OCI-M1 (cell line): ENCODE measurements around the gene TMEM100.

Experiments used
- DNase-seq: peaks from one replicate; lab custom pipeline; 2025; lab: John Stamatoyannopoulos, UW

TMEM100 gene

DNA sequence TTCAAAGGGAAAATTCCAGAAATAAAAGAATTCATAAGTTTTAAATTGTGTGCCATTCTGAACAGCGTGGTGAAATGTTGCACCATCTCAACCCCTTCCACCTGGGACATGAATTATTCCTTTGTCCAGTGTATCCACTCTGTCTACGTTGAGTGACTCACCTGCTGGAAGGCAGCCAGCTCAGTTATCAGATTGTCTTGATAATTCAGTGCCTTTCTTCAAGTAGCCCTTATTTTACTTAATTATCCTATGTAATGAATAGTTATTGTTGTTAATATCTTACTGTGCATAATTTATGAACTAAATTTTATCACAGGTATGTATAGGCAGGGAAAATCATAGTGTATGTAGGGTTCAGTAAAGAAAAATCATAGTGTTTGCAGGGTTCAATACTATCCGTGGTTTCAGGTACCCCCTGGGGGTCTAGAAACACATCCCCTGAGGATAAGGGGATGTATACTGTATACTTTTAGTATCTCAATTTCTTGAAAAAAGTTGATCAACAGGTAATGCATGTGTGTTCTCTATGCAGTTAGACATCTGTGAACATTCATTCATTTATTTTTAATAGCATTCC, 20.5 kb upstream of the TMEM100 start:
- peak; percentile 80 for DNase-seq

DNA sequence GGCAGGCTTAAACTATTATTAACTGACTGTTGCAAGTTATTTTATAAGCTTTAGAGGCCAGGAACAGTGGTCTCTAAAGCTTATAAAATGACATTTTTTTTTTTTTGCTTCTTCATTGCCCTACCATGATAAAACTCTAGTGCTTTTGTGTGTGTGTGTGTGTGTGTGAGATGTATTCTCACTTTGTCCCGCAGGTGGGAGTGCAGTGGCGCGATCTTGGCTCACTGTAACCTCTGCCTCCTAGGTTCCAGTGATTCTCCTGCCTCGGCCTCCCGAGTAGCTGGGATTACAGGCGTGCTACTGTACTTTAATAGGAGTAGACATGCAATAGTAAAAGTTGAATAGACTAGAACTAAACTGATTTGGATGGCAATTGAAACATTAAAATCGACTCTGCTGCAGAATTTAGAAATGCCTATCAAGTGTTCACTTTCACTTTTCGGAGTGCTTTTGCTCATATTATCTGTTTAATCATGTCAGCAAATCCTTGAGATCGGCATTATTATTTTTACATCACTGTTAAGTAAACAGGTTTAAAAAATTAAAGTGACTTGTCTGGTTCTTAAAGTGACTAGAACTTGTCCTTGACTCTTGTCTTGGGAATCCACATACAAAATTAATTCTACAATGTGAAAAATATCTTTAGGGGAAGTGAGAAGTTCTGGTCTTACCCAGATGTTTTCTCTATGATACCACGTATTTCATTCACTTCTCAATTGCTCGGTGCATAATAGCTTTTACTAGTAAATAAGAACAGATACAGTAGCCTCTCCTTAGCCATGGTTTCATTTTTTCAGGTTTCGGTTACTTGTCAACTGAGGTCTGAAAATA, 19.8 kb upstream of the TMEM100 start:
- DNase-seq: peak; percentile 84

DNA sequence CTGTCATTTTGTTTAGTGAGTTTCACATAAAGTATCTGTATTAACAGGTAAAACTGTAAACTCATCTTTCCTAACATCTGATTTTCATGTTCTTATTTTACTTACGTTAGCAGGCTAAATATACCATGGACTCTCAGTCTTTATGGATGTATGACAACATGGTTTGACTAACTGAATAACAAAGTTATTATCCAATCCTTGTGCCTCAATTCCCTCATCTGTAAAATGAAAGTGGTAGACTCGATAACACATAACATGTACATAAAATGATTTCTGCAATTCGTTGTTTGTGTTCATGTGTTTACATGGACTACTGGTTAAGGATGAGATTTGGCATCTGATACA, 18.7 kb upstream of the TMEM100 start:
- DNase-seq: no peak

DNA sequence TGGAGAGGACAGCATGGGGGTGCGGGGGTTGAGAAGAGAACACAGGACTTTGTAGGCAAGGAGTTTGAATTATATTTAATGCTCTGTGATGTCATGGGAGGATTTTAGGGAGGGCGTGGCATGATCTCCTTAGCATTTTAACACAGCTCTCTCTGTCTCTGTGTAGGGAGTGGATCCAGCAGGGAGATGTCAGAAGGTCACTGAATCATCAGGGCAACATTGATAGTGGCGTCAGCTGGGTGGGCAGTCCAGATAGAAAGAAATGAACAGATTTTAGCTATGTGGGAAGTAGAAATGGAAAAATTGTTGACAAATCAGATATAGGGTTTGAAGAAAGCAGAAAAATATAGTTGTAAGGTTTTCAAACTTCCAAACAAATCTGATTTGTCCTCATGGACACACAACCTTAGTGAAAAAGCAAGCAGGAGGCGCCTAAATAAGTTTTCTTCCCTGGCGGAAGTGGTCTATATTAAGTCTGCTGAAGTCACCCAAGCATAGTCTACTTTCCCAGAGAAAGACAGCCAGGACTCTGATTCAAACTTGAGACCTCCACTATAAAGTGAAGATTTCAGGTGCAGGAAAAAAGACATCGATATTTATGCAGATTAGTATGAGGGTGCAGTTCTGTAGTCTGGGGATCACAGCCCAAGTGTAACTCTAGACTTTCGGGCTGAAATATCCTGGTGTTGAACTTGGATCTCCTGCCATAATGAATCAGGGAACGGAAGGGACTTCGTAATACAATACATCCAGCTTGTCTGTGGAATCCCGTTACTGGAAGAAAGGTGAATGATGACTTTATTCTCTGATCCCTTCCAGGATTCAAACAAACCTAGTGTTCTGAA, 18.1 kb upstream of the TMEM100 start:
- DNase-seq: peak; percentile 19

DNA sequence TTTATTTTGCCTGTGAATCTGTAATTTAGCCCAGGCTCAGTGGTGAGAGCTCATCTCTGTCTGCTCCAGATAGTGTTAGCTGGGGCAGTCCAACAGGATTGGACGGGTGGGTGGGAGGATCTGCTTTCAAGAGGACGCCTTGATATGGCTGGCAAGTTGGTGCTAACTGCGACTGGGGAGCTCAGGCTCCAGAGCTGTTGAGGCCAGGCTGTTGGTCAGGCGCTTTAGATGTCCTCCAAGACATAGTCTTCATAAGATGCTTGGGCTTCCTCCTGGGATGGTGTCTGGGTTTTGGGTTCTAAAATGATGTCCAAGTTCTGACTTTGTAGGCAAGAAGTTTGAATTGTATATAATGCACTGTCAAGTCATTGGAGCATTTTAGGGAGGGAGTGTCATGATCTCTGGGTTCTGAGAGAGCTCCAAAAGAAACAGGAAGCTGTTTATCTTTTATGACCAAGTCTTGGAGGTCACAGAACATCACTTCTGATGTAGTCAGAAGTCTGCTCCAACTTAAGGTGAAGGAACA, 15.4 kb upstream of the TMEM100 start:
- peak; percentile 95 for DNase-seq

DNA sequence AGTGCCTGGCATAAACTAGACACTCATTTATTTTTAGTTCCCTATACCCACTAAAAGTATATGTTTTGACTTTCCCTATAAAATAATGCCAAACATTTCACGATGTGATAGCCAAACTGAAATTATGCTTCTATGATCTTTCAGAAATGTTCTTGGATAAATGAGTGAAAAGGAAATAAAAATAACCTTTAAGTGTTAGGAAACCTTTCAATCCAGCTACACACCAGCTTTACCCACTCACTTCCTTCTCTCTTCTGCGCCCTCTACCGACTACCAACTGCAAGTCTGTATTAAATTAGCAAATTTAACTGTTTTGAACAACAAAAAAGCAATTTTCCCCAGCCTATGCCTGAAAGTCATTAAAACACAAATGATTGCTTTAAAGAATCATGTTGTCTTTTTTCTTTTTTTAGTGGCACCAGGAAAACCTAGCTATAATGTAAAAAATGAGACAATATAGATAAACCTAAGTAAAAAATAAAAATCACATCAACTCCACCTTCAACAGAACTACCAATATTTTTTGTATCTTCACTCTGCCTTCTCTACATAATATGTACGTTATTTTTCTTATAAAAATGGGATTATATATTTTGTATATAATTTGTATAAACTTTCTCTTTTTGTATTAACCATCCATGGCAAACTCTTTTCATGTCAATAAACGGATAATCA, 13.2 kb upstream of the TMEM100 start:
- DNase-seq: peak; percentile 85

DNA sequence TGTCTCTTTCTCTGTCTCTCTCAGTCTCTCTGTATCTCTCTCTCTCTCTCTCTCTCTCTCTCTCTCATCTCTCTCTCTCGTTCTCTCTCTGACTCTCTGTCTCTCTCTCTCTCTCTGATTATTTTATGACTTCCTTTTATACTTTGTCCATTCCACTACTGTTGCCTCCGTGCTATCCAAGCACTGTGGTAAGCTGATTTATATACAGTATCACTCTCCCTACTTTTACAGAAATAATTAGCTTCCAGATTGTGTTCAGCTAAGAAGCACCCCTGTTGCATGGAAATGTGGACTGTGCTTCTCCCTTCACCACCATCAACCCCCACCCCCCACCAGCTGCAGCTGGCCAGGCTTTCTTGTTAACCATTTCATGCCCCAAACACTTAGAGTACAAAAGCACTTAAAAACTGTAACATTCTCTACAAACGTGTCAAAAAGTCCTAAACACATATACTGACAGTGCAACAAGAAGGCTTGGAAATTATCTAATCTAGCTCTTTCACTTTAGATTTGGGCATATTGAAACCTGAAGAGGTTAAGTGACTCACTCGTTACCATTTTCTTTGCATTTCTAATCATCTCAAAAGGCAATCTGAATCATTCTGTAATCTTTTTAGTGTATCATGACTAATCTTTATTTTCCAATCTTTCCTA, 11.6 kb upstream of the TMEM100 start:
- DNase-seq: peak; percentile 19

DNA sequence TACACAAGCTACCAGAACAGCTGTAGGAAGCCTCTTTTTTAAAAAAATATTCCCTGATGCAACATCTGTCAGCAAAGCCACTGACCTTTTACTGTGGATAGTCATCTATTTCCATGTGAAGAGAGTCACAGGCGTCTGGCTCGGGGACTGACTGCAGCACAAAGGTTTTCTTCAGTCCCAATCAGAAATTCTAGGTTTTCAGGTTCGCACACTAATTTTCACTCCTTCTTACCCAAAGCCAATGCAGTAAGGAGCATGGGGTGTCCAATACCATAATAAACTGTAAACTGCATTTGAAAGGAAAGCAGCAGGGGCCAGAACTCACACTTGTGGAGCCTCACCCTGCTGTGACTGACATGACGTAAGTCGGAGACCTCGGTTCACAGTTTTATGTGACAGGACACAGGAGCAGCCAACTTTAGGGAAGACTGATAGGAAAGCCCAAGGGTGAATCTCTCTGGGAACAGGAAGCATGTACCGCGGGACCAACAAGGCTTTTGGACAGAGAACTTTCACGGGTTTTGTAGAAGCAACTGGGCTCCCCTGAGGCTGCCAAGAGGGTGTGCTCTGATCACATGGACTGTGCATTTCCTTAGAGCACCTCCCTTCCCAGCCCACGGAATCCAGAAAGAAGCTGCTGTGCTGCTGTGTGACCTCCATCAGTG, 9.1 kb upstream of the TMEM100 start:
- no peak for DNase-seq

DNA sequence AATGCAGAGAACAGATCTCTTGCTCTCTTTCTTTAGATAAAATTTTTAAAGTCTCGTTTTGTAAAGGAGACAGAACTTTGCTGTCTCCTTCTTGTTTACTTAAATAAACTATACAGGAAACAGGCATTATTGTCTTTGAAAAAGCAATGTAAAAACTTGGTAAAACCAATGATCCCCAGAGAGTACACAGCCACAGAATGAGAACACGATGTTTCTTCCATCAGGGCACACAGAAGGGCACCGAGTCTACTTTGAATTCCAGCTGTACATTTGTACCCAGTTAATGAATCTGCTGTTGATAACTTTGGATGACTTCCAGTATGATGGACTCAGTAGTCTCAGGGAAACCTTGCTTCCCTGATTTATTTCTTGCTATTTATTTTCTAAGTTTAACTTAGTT, 8.1 kb upstream of the TMEM100 start:
- no peak for DNase-seq

DNA sequence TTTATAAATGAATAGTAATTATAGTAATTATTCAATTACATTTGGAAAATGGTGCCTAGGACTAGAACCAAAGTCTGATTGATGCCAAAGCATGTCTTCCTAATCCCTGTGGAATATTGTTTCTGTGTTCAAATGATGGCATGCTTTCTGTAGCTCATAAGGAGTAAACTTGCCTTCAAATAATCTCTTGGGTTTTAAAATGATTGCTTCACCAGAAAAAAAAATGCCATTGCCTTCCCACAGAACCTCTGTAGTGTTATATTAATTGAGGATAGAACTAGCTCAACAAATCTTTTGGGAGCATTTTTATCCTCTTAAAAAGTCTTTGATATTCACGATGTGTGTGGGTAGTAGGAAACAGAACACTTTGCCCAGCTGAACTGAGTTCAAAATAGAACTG, 7.7 kb upstream of the TMEM100 start:
- no peak for DNase-seq

DNA sequence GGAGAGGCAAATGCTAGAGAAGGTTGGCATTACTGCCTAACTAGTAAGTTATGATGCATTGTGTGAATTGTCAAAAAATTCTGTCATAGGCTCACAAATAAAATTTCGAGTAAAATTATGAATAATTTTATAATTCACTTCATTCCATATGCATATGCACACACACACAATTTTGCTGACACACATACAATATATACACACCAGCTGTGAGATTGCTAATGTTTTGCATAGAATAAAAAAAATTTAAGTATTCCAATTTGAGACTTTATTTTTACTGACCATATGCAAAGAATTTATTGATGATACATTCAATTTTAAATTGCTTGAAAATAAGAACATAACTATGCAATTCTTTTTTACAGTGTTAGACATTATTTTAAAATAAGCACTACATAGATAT, 6.8 kb upstream of the TMEM100 start:
- DNase-seq: no peak

DNA sequence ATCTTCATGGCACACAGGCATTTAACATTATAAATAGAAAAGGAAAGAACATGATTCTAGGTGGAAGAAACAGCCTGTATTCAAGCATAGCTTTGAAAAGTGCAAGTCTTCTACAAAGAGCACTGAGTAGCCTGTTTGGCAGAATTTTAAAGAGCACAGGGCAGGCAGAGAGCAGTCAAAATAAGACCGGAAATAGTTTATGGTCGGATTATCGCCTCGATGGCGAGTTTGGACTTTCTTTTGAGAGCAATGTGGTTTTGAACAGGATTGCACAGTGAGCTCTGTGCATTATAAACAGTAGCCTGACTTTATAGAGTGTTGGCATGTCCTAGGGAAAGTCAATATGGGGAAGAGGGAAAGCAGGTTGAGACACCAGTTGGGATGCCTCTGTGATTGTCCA, 6.2 kb upstream of the TMEM100 start:
- DNase-seq: no peak

DNA sequence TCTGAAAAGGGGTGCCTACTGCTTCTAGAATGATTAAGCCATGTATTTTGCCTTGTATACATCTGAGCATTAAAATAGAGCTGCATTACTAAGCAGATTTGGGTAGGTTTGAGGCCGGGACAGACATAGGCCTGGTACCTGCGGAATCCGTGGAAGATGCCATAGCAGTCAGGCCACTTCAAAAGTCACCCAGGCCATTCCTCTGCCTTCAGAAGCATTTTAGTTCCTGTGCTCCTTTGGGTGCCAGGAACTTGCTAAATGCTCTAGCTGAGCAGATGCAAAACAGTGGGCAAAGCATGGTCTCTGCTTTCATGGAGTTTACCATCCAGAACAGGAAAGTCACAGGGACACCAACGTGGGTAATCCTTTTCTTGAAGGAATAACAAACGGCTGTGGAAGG, 5.7 kb upstream of the TMEM100 start:
- no peak for DNase-seq

DNA sequence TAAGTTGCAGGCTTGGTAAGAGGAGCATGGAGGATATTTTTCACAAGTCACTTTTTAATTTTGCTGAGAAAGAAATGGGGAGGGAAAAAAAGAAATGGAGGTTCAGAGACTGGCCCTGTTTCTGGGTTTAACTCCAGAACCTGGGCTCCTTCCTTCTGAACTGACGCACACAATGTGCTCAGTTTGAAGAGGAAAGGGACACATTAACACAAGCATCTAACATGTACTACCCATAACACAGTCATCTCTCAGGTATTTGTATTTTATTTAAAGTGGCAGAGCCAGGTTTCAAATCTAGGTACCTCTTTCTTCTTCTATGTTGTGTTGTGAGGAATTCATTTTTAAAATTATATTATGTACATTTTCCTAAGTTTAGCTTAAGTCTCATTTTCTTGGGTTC, 5.3 kb upstream of the TMEM100 start:
- DNase-seq: no peak

DNA sequence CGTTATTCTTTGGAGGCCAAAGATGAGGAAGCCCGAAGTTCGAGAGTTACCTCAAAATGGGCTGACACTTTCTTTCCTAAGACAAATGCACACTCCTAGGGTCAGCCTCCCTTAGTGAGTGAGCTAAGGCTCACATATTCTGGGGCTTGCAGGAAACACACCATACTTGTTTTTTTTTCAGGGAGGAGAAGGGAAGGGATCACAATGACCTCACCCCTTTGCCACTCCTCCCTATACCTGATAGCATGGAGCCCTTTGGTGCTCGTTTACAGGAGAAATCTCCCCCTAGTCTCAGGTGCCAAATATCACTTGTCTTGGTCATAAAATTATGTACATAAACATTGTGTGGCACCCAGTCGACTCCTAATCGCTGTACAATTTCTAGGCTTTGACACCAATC, 4.6 kb upstream of the TMEM100 start:
- no peak for DNase-seq

DNA sequence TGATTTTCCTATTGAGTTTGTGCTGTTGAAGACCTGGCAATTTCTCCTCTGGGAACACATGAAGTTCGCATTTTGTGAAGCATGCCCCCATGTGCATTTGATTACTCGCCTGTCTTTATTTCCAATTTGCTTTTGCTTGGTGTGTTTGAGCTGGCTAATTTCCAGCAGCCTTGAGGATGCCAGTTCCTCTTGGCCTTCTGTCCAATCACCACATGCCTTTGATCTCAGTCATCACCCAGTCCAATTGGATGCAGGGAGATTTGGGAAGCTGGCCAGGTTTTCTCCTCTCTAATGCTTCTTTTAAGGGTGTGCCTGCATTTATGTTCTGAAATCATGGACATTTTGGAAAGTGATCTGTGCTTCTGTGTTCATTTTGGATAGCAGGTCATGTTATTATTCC, 3.8 kb upstream of the TMEM100 start:
- no peak for DNase-seq

DNA sequence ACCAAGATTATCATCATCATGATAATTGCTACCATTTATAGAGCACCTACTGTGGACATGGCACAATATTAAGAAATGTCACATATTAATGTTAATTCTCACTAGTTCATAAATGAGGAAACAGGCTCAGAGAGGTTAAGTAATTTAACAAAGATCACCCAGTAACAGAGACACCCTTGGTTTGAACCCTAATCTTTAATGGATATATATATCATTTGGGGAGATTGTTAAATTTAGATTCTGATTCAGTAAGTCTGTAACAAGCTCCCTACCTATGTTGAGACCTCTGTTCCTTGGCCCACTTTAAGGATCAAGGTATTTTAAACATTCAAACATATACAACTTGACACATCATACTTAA, 804 bp upstream of the TMEM100 start:
- no peak for DNase-seq

DNA sequence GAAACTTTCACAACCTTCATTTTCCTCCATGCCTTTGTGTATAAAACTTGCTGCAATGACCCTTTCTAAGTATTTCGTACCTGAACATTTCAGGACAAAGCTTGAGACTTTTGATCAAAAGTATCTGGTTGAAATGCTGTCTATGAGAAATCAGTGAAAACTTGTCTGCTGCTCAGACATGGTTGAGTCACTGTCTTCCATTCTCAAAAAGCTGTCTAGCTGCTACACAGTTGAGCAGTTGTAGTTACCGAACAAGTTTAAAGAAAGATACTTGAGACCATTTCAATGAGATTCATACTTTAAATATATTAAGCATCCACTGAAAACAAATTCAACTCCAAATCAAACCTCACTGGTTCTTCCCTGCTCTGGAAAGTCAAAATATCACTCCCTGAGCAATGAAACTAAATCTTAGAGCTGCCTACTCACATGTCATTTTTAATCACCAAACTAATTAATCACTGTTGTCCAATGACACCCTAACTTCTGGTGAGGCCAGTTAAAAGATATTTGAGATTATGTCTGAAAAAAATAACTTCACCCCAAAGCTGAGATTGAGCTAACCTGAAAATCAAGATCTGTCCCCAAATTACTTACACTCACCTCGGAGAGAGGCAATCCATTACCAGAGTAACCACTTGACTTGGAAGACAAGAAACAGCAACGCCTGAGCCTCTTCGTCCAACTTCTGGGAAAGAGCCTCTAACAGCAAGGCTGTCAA, 488 bp downstream of the TMEM100 start:
- DNase-seq: no peak

DNA sequence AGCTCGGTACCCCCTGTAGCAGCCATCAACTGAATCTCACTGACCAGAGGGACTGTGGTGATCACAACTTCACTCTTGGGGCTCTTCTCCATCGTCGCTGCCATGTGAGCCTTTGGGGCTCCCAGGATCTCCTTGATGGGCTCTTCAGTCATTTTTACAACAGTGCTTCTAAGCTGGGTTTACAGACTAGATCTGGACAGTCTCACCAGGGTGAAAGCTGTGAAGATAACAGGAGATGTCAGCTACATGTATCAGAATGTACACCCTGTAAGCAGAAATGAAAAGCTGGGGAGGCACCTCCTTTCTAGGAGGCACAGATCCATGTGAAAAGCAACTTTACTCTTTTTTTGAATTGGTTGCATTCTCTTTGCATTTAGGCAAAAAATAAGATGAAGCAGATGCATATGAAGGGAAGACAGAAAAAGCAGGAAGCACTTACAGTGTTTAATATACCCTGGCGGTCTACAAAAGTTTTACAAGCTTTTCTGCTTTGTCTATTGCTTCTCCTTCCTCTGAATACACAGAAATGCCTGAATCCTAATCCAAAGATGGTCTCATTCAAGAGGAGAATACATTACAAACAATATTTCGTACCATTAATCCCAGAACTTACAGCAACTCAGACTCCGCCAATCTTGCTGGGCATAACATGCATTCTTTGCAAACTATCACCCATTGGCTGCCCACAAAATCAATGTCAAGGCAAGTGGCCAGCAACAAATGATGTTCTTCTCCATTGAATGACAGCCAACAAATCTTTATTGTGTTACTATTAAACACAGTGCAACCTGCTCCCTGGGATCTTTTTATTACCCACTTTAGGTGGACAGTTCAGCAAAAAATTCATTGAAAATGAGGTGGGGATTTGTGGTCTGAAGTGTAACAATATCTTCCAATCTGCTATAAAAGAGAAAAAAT, 1.5 kb downstream of the TMEM100 start:
- DNase-seq: no peak
